Measurements from ENCODE around the gene PEDS1.
A peak's percentile ranks its signal among the peaks of the same experiment; 100 is the strongest.
"Not testable (repeated sequence)": the region's sequence is repeated elsewhere in the genome, so short reads cannot be mapped to it uniquely, and the experiment has no call there.

PEDS1 gene

DNA sequence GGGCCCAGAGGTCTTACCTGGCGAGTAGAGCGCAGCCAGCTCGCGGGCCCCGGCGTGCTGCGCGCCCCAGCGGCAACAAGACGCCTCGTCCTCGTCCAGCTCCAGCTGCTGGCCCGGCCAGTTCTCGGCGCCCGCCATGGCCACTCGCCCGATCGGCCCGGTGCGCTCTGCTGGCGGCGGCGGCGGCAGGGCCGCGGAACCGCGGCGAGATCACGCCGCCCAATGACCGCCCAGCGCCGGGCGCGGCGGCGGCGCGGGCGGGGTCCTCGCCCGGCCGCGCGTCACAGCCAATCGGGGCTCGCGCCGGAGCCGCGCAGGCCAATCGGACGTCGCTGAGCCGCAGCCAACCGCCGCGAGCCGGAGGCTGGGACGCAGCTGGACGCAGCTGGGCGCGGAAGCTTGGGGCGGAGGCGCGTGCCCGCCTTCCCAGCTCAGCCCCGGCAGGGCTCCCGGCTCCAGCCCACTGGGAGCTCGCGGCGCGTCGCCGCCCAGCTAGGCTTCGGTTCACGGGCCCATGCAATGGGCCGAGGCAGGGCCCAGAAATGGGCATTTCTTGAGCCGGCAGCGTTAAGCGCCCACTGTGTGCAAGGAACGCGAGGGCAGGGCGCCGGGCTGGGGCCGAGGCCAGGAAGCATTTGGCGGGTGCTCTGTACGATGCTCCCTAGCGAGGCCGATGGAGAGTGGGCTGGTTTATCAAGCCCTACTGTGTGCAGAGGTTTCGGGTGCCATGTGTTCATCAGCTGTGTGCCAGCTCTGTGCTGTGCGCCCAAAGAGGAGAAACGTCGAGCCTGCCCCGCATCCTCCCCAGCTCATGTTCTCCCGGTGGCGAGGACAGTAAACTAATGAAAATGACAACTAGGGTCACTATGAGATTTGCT lies at the start of gene PEDS1:
PEDS1 (minus strand) TSS at position 224 of the 878 bp plus-strand sequence; CDS start at position 138, 86 bp downstream.
- TF ChIP-seq, protein P1, sequence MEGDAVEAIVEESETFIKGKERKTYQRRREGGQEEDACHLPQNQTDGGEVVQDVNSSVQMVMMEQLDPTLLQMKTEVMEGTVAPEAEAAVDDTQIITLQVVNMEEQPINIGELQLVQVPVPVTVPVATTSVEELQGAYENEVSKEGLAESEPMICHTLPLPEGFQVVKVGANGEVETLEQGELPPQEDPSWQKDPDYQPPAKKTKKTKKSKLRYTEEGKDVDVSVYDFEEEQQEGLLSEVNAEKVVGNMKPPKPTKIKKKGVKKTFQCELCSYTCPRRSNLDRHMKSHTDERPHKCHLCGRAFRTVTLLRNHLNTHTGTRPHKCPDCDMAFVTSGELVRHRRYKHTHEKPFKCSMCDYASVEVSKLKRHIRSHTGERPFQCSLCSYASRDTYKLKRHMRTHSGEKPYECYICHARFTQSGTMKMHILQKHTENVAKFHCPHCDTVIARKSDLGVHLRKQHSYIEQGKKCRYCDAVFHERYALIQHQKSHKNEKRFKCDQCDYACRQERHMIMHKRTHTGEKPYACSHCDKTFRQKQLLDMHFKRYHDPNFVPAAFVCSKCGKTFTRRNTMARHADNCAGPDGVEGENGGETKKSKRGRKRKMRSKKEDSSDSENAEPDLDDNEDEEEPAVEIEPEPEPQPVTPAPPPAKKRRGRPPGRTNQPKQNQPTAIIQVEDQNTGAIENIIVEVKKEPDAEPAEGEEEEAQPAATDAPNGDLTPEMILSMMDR (IDR thresholded peaks at IDR 0.05; ENCODE audit: control insufficient read depth, insufficient read depth, low read depth, low read length, missing control alignments), result no peak
- DNase-seq (ENCODE audit: low read depth), result peak; percentile 51
- peak within 1 kb of the TSS; percentile 97 for H3K4me3 ChIP-seq (ENCODE audit: control insufficient read depth, low read depth, low read length)

DNA sequence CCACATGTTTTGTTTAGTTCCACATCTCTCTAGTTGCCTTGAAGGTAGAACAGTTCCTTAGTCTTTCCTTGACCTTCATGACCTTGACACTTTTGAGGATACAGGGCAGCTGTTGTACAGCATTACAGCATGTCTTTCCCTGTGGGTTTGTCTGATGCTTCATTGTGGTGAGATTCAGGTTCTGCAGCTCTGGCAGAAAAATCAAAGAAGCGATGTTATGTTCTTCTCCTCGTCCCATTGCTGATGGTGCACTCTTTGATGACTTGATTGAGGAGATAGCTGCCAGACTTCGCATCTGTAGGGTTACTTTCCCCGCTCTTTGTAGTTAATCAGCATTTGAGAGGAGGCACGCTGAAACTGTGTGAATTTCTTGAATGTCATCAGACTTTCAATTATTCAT lies 49.2 kb upstream of the PEDS1 start:
- no peak for DNase-seq (ENCODE audit: low read depth)
- H3K4me3 ChIP-seq (ENCODE audit: control insufficient read depth, low read depth, low read length), result no peak overlapping the region
- TF ChIP-seq, protein P1 (IDR thresholded peaks at IDR 0.05; ENCODE audit: control insufficient read depth, insufficient read depth, low read depth, low read length, missing control alignments), result no peak

DNA sequence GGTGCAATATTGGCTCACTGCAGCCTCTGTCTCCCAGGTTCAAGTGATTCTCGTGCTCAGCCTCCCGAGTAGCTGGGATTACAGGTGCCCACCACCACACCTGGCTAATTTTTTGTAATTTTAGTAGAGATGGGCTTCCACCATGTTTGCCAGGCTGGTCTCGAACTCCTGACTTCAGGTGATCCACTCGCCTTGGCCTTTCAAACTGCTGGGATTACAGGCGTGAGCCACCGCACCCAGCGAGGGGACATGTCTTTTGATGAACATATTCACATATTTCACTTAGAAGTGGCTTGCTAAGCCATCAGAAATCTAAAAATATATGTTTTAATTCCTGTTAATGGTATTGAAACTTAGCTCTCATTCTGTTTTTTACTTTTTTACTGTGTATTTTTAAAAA lies 48.2 kb upstream of the PEDS1 start:
- not testable (repeated sequence) for H3K4me3 ChIP-seq (ENCODE audit: control insufficient read depth, low read depth, low read length); DNase-seq (ENCODE audit: low read depth)

DNA sequence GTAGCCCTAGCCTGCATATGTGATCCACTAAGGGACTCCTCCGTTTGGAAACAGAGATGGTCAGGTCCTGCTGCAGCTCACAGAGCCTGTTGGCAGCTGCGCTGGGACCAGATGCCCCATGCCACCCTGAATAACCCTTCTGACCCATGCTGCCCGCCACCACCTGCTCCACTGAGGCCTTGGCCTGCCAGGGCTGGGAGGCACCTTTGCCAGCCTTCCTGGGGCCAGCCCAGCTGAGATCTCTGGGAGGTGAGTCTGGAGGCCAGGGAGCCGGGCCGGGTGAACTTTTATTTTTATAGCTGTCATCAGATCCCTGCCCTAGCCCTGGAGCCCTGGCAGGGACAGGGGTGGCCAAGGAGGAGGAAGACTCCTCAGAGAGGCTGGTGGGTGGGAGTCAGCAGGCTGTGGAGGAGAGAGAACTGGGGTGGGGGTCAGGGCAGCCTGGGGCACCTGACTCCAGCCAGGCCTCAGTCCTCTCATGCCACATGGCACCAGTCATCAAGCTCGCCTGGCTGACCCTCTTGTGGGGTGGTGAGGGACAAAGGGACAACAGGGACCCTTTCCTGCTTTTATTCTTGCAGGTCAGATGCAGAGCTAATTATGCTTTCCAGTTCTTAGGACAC lies 47.1 kb upstream of the PEDS1 start:
- no peak overlapping the region for H3K4me3 ChIP-seq (ENCODE audit: control insufficient read depth, low read depth, low read length)
- no peak for DNase-seq (ENCODE audit: low read depth)
- TF ChIP-seq, protein P1 (IDR thresholded peaks at IDR 0.05; ENCODE audit: control insufficient read depth, insufficient read depth, low read depth, low read length, missing control alignments), result no peak

DNA sequence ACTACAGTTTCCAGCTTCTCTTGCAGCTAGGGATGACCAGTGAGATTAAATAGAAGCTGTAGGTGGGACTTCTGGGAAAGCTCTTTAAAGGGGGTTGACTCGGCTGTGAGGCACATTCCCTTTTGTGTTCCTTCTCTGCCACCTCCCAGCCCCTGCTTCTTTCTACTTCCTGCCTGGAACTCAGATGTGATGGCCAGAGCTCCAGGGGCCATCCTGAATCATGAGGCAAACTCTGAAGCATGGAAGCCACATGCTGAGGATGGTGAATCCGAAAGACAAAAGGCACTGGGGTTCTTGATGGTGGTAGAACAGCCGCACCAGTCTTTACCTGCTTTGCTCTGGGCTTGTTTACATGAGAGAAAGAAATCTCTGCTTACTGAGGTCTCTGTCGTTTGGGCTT lies 46.2 kb upstream of the PEDS1 start:
- no peak for DNase-seq (ENCODE audit: low read depth)
- TF ChIP-seq, protein P1 (IDR thresholded peaks at IDR 0.05; ENCODE audit: control insufficient read depth, insufficient read depth, low read depth, low read length, missing control alignments), result no peak
- no peak overlapping the region for H3K4me3 ChIP-seq (ENCODE audit: control insufficient read depth, low read depth, low read length)

DNA sequence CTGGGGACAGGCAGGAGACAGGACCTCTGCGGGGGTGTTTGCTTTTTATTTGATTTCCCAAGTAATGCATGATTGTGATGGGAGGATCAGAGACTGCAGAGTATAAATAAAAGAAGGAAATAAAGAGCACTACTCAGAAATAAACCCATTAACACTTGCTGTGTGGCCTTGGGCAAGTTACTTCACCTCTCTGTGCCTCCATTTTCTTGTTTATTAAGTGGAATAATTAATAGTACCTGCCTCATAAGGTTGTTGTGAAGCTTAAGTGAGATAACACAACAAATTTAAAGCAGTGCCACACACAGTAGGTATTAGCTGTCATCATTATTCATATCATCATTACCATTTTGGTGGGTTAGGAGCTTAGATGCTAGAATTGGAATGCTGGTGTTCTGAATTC lies 45.2 kb upstream of the PEDS1 start:
- TF ChIP-seq, protein P1 (IDR thresholded peaks at IDR 0.05; ENCODE audit: control insufficient read depth, insufficient read depth, low read depth, low read length, missing control alignments), result no peak
- no peak for DNase-seq (ENCODE audit: low read depth)
- no peak overlapping the region for H3K4me3 ChIP-seq (ENCODE audit: control insufficient read depth, low read depth, low read length)

DNA sequence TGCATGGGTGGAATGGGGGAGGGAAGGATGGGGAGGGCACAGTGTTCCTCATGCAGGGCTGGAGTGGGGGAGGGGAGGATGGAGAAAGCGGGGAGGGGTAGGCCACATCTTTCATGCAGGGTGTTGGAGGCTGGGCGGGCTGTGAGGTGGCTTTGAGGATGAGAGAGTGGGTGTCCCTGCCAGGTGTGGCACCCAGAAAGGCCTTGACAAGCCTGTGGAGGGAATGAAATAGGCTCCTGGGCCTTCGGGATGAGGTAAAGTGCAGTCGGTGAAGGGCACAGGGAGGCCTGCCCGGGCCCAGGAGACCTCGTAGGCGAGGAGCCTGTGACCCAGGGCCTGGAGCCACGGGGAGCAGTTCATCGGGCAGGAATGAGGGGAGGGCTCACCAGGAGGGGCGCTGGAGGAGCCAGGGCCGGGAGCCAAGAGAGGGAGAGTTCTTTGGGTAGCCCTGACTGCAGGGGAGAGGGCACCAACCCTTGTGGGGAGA lies 44.7 kb upstream of the PEDS1 start:
- DNase-seq (ENCODE audit: low read depth), result no peak
- H3K4me3 ChIP-seq (ENCODE audit: control insufficient read depth, low read depth, low read length), result no peak overlapping the region
- TF ChIP-seq, protein P1 (IDR thresholded peaks at IDR 0.05; ENCODE audit: control insufficient read depth, insufficient read depth, low read depth, low read length, missing control alignments), result no peak

All from AG09309 (cell line).